ENCODE results near the gene USF2.

USF2 gene

DNA sequence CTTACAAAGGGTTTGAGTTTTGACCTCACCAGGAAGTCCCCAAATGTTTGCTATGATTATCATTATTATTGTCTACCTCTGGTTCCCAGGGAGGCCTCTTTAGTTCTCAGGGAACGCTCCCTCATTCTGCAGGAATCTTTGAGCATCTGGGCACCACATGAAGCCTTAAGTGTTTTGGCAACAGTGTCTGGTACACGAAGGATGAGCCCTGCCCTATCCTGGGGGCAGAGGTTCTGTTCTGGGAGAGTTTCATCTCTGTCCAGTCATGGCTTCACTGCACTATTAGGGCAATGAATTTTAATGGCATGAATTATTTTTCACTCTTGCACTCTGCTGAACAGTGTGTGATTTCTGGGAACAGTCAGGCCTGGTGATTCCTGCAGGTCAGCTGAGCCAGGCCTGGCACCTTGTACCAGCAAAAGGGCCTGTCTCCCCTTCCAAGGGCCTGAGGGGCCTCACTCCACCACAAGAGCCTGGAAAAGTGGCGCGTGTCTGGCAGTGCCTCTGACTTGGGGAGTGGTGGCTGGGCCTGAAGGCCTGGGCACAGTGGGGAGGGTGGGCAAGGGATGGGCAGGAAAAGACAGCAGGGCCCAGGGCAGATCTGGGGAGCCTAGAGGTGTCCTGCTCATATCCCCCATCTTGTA, 44.8 kb upstream of the USF2 start:
- TF ChIP-seq, protein P1, sequence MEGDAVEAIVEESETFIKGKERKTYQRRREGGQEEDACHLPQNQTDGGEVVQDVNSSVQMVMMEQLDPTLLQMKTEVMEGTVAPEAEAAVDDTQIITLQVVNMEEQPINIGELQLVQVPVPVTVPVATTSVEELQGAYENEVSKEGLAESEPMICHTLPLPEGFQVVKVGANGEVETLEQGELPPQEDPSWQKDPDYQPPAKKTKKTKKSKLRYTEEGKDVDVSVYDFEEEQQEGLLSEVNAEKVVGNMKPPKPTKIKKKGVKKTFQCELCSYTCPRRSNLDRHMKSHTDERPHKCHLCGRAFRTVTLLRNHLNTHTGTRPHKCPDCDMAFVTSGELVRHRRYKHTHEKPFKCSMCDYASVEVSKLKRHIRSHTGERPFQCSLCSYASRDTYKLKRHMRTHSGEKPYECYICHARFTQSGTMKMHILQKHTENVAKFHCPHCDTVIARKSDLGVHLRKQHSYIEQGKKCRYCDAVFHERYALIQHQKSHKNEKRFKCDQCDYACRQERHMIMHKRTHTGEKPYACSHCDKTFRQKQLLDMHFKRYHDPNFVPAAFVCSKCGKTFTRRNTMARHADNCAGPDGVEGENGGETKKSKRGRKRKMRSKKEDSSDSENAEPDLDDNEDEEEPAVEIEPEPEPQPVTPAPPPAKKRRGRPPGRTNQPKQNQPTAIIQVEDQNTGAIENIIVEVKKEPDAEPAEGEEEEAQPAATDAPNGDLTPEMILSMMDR (IDR thresholded peaks at IDR 0.05; ENCODE audit: low read length, missing control alignments): no peak
- no peak for DNase-seq (ENCODE audit: low read depth)
- no peak overlapping the region for H3K4me3 ChIP-seq (replicated peaks; ENCODE audit: low read depth, low read length)

DNA sequence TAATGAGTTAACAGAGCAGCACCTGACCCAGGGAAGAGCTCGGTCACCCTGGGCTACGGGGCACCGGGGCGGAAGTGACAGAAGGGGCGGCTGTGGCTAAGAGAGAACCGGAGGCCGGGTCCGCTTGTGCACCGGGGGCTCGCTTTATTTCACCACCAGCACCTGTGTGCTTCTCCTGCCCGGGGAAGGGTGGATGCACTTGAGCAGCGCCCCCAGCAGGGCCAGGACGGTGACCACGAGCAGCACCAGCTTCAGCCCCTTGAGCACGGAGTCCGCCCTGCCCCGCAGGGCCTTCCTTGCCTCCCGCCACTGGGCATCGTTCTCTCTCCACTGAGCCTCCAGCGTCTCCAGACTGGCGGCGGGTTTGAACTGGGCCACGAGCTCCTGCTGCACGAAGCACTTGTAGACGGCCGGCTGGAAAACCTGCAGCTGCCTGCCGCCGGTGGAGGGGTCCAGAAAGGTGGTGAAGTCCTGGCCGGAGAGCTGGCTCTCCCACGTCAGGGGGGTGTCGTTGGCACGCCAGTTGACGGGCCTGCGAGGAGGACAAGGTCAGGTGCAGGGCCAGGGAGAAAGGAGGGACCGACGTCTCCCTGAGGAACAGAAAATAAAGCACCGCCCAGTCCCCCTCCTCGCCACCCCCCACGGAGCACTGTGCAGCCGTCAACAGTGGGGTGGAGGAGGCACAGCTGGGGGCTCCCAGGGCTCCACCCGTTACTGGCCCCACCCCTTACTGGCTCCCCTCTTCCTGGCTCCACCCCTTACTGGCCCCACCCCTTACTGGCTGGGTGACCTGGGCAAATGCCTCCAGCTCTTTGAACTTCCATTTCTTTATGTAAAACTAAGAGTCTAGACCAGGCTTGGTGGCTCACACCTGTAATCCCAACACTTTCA, 43.8 kb upstream of the USF2 start:
- TF ChIP-seq, protein P1 (IDR thresholded peaks at IDR 0.05; ENCODE audit: low read length, missing control alignments): no peak
- H3K4me3 ChIP-seq (replicated peaks; ENCODE audit: low read depth, low read length): no peak overlapping the region
- no peak for DNase-seq (ENCODE audit: low read depth)

DNA sequence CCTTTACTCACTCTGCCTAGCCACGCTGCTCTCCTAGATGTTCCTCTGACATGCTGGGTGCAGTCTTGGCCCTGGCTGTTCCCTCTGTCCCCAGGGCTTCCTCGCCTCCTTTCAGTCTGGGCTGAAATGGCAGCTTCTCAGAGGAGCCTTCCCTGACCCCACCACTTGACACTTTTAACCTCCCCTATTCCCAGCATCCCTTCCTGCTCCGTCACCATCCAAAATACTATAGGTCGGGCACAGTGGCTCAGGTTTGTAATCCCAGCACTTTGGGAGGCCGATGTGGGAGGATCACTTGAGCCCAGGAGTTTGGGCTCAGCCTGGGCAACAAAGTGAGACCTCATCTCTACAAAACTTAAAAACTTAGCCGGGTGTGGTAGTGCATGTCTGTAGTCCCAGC, 42.8 kb upstream of the USF2 start:
- TF ChIP-seq, protein P1 (IDR thresholded peaks at IDR 0.05; ENCODE audit: low read length, missing control alignments): no peak
- no peak overlapping the region for H3K4me3 ChIP-seq (replicated peaks; ENCODE audit: low read depth, low read length)
- DNase-seq (ENCODE audit: low read depth): no peak

DNA sequence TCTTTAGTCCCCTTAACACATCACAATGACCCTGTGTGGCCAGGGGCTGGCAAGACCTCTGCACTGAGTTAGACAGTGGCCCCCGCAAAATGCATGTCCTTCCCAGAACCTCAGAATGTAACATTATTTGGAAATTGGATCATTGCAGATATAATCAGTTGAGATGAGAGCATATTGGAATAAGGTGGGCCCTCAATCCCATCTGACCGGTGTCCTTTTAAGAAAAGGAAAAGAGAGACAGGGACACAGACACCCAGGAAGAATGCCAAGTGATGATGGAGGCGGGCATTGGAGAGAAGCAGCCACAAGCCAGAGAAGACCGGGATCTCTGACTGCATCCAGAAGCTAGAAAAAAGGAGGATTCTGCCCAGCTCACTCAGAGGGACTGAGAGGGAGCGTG, 42.0 kb upstream of the USF2 start:
- H3K4me3 ChIP-seq (replicated peaks; ENCODE audit: low read depth, low read length): no peak overlapping the region
- TF ChIP-seq, protein P1 (IDR thresholded peaks at IDR 0.05; ENCODE audit: low read length, missing control alignments): no peak
- DNase-seq (ENCODE audit: low read depth): no peak

DNA sequence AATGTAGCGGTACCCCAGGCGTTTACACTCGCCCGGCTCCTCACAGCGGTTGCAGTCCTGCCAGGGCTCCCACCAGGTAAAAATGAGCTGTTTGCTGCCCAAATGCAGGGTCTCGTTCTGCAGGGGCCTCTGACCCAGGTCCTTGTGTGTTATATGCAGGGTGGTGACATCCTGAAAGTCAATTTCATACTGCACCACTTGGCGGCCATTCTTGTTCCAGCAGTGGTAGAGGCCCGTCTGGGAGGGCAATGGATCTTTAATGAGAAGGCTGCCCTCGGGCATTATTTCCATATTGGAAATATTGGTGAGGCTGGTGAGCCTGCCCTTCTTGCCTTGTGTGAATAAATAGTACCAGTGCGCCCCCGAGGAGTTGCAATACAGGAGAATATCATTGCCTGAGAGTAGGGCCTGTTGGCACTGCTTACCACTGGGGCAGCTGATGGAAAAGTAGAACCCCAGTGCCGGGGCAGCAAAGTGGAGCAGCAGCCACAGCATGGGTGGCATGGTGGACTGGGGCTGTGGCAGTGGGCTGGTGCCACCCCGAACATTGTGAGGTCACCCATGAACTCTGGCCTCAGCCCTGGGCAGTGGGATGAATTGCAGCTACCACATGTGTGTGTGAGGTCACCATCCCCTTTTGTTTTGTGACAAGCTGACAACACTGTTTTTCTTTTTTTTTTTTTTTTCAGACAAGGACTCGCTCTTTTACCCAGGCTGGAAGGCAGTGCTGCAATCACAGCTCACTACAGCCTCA, 40.4 kb upstream of the USF2 start, which contains the start of gene FAM187B:
Gene FAM187B (minus strand): TSS at position 563 of the 754 bp plus-strand sequence. CDS start 59 bp downstream, at position 504.
- TF ChIP-seq, protein P1 (IDR thresholded peaks at IDR 0.05; ENCODE audit: low read length, missing control alignments): no peak
- no peak for DNase-seq (ENCODE audit: low read depth)
- no peak within 1 kb of the TSS for H3K4me3 ChIP-seq (replicated peaks; ENCODE audit: low read depth, low read length)

DNA sequence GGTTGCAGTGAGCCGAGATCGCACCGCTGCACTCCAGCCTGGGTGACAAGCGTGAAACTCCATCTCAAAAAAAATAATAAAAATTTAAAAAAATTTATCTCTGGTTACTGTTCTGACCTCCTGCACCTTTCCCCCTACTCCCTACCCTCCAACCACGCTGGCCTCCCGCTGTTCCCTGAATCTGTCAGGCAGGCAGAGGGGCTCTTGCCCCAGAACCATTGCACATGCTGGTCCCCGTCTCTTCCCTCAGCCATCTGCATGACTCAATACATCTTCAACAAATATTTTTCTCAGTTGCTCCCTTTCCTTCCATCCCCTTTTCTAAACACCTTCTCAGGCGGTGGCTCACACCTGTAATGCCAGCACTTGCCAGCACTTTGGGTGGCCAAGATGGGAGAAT, 39.2 kb upstream of the USF2 start:
- TF ChIP-seq, protein P1 (IDR thresholded peaks at IDR 0.05; ENCODE audit: low read length, missing control alignments): no peak
- no peak for DNase-seq (ENCODE audit: low read depth)
- no peak overlapping the region for H3K4me3 ChIP-seq (replicated peaks; ENCODE audit: low read depth, low read length)

All from fibroblast of pulmonary artery (primary cell).